ENCODE results near the gene PRSS36. TPM values are rescaled to one million over a fixed set of nuclear protein-coding genes. Genes with fewer than 3 reads are reported as not detected.
A peak's percentile ranks its signal among the peaks of the same experiment; 100 is the strongest.
"Not testable (repeated sequence)": the region's sequence is repeated elsewhere in the genome, so short reads cannot be mapped to it uniquely, and the experiment has no call there.

The PRSS36 gene
- total RNA-seq, 1 donor from 2014 or later: 2.7 TPM

GRCh38 chr16:31108794-31109558 is 40.9 kb downstream of the PRSS36 start:
- peak; percentile 34 for DNase-seq
- intact Hi-C loops (cut with micrococcal nuclease): no loop called here
- ATAC-seq: no peak

GRCh38 chr16:31108035-31108793 is 41.7 kb downstream of the PRSS36 start, which contains the start of gene BCKDK:
Gene BCKDK (plus strand): TSS chr16:31108386. CDS start chr16:31109224, 838 bp downstream.
- intact Hi-C loops (cut with micrococcal nuclease): no loop called here
- peak; percentile 79 for ATAC-seq
- DNase-seq: peak; percentile 91

DNA sequence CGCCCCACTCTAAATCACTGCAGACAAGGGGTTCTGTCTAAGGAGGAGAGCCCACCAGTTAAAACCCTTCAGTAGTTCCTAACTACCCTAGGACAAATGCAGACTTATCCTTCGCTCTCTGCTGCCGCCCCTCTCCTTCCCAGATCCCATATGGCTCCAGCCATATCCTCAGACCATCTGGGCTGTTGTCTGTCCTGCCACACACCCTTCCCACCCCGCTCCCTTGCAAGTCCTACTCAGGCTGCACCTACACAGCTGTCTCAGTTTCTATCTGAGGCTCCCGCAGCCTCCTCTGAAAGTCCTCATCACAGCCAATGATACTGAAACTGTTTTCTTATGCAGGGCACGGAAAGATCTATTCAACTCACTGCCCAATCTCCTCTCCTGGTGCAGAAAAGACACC is 42.4 kb downstream of the PRSS36 start:
- intact Hi-C loops (cut with micrococcal nuclease): no loop called here
- DNase-seq (no peak), ATAC-seq (no peak)

DNA sequence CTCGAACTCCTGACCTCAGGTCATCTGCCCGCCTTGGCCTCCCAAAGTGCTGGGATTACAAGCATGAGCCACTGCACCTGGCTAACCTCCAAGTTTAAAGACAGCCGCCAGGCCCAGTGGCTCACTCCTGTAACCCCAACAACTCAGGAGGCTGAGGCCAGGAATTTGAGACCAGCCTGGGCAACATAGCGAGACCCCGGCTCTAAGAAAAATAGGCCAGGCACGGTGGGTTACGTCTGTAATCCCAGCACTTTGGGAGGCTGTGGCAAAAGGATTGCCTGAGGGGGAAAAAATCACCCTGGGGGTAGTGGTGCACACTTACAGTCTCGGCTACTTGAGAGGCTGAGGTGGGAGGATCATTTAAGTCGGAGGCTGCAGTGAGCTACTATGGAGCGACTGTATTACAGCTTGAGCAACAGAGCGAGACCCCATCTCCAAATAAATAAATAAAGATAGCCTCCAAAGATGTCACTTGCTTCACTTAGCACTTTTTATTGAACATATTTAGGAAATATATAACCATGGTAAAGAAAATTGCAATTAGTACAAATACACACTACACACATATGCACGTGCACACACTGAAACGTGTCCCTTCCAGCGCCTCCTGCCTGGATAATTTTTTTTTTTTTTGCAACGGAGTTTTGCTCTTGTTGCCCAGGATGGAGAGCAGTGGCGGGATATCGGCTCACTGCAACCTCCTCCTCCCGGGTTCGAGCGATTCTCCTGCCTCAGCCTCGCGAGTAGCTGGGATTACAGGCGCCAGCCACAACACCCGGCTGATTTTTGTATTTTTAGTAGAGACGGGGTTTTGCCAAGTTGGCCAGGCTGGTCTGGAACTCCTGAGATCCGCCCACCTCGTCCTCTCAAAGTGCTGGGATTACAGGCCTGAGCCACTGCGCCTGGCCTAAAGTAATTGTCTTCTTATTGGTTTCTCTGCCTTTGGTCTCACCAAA is 43.1 kb downstream of the PRSS36 start:
- intact Hi-C loops (cut with micrococcal nuclease): no loop called here
- no peak for ATAC-seq
- no peak for DNase-seq

- DNase-seq: peak; percentile 94
- ATAC-seq: peak; percentile 91
- intact Hi-C loops (cut with micrococcal nuclease): no loop called here
These were observed 44.1 kb downstream of the PRSS36 start for GRCh38 chr16:31105677-31106213.

GRCh38 chr16:31100876-31101641 is 48.8 kb downstream of the PRSS36 start:
- intact Hi-C loops (cut with micrococcal nuclease); DNase-seq; ATAC-seq: not testable (repeated sequence)

DNA sequence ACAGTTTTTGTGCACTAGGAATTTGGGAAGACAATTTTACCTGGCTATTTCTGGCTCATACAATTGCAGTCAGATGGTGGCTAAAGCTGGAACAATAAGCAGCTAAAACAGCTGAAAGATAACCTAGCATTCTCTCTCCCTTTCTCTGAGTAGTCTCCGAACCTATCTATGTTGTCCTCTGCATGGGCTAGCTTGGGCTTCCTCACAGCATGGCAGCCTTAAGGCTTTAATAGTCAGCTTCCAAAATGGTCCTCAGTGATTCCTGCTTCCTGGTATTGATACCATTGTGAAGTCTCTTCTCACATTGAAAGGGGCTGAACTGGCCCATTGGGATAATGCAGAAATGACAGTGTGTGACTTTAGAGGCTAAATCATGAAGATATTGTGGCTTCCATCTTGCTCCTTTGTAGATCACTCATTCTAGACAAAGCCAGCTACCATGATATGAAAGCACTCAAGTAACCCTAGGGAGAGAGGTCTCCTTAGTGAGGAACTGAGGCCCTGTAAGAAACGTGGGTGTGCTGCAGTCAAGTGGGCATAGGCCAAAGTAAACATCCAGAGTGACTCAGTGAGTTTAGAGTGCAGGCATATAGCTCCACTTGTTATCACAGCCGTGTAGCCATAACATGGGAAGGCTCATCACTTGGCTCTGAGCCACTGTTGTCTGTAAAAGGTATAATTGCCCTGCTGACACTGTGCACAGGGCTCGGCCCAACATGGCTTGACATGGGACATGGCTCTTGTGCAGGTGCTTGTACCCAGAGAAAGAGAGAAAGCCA is 49.8 kb downstream of the PRSS36 start:
- ATAC-seq (no peak), DNase-seq (no peak)
- intact Hi-C loops (cut with micrococcal nuclease): no loop called here

- DNase-seq: peak; percentile 96
- ATAC-seq: peak; percentile 96
- intact Hi-C loops (cut with micrococcal nuclease): no loop called here
These were observed 55.3 kb downstream of the PRSS36 start, which contains the start of gene VKORC1 for GRCh38 chr16:31094424-31095120. Gene VKORC1 (minus strand): TSS chr16:31094797. CDS start chr16:31094729, 68 bp downstream.

GRCh38 chr16:31094088-31094423 is 55.8 kb downstream of the PRSS36 start:
- DNase-seq (no peak), ATAC-seq (peak; percentile 13)
- intact Hi-C loops (cut with micrococcal nuclease): no loop called here

- DNase-seq: no peak
- ATAC-seq: no peak
- intact Hi-C loops (cut with micrococcal nuclease): no loop called here
These were observed 56.6 kb downstream of the PRSS36 start for GRCh38 chr16:31093132-31093703.

GRCh38 chr16:31092330-31092729 is 57.5 kb downstream of the PRSS36 start:
- no peak for DNase-seq
- intact Hi-C loops (cut with micrococcal nuclease): no loop called here
- ATAC-seq: no peak

DNA sequence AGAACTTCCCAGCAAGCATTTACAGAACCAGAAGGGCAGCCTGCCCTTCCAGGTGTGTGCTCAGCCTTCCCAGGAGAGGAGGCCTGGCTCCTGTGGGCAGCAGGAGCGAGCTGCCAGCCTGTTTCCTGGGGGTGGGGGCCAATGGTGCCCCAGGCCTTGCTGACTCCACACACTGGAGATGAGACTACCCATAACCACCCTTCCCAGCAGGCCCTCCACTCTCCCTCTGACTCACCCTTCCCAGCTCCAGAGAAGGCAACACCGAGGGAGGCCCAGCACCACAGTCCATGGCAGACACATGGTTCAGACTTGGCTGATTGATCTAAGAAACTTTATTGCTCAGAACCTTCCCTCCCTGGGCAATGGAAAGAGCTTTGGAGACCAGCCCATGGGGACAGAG is 59.3 kb downstream of the PRSS36 start:
- intact Hi-C loops (cut with micrococcal nuclease): no loop called here
- ATAC-seq (no peak), DNase-seq (no peak)

GRCh38 chr16:31089199-31089598 is 60.7 kb downstream of the PRSS36 start:
- intact Hi-C loops (cut with micrococcal nuclease): no loop called here
- no peak for ATAC-seq

More at GRCh38 chr16:31089199-31089598, 60.7 kb downstream of the PRSS36 start:
- no peak for DNase-seq
